Spleen (tissue), 11 donors: ENCODE results near the gene TBKBP1. TPM values are rescaled to one million over a fixed set of nuclear protein-coding genes. Genes with fewer than 3 reads are reported as not detected.

Experiments used
- DNase-seq: peaks from one replicate; pipeline ENCODE4 v3.0.0-alpha.2; 2020
- H3K27ac ChIP-seq, 8 donors: fragments of 200-600 bp; sonication (generic) in 7 of 8; 1 replicate in 4 of 8; 2 replicates in 4 of 8; pipeline versions ENCODE4 v1.5.0 to v1.8.0; 2016 to 2021; ENCODE audit warnings: inconsistent platforms in 4 of 8, mild to moderate bottlenecking in 4 of 8, moderate library complexity in 1 of 8
- H3K27me3 ChIP-seq, 7 donors: fragments of 200-600 bp; sonication (generic) in 6 of 7; replicated peaks in 1 of 7; 1 replicate in 4 of 7; 2 replicates in 3 of 7; pipeline versions ENCODE4 v1.5.0 to v1.8.0; 2016 to 2021; ENCODE audit warnings: inconsistent platforms in 3 of 7, mild to moderate bottlenecking in 1 of 7
- H3K36me3 ChIP-seq, 6 donors: fragments of 200-600 bp; sonication (generic) in 5 of 6; 1 replicate in 4 of 6; 2 replicates in 2 of 6; pipeline versions ENCODE4 v1.5.0 to v1.8.0; 2016 to 2021; ENCODE audit warnings: inconsistent platforms in 2 of 6
- H3K4me1 ChIP-seq, 6 donors: fragments of 200-600 bp; sonication (generic) in 5 of 6; 1 replicate in 3 of 6; 2 replicates in 3 of 6; pipeline versions ENCODE4 v1.5.0 to v1.8.0; 2016 to 2021; ENCODE audit warnings: inconsistent platforms in 3 of 6
- H3K4me3 ChIP-seq, 8 donors: fragments of 200-600 bp; sonication (generic) in 7 of 8; 1 replicate in 4 of 8; 2 replicates in 4 of 8; pipeline versions ENCODE4 v1.5.0 to v1.8.0; 2016 to 2021; ENCODE audit warnings: inconsistent platforms in 4 of 8, mild to moderate bottlenecking in 4 of 8, moderate library complexity in 2 of 8
- H3K9me3 ChIP-seq, 8 donors: fragments of 200-600 bp; sonication (generic) in 7 of 8; 1 replicate in 4 of 8; 2 replicates in 4 of 8; pipeline versions ENCODE4 v1.5.0 to v1.8.0; 2016 to 2021; ENCODE audit warnings: inconsistent platforms in 4 of 8
- POLR2A ChIP-seq, 3 donors: fragments of 450-650 bp; IDR thresholded peaks; one replicate each; pipeline ENCODE4 v1.5.1; 2017; ENCODE audit warnings: antibody characterized with exemption in 3 of 3, mild to moderate bottlenecking in 1 of 3
- POLR2AphosphoS5 ChIP-seq, 3 donors: sonication (generic); formaldehyde crosslinking; IDR thresholded peaks; one replicate each; pipeline ENCODE4 v1.5.1; 2017; ENCODE audit warnings: antibody characterized with exemption in 3 of 3
- WGBS, 5 donors: extraction: QIAGEN DNeasy Blood & Tissue Kit in 3 of 5; methylation state at CpG; one replicate each; pipeline versions ENCODE4 v1.1.5 to v1.1.7; 2013 to 2018; 5-methylcytosine and 5-hydroxymethylcytosine counted together
- intact Hi-C: fragments of 100-400 bp; cut with DNase I; formaldehyde crosslinking; loops from one replicate; pipeline ENCODE4 v1.15.0; 2023; ENCODE audit warnings: low total_unique reads
- polyA plus RNA-seq, 3 donors: library from polyadenylated mRNA; stranded (reverse); fragments of 200-250 nt; gene quantifications; one replicate each; pipeline ENCODE4 v1.2.1, GENCODE V29; 2013
- total RNA-seq, 7 donors: library from RNA; depleted of rRNA in 3 of 7; stranded (reverse); fragments of >200 nt in 3 of 7; fragmentation: NEBNext Ultra II Directional in 4 of 7; extraction: Animal tissue kit (Norgen Biotek cat#: 25700) in 4 of 7; gene quantifications; one replicate each; pipeline versions ENCODE4 v1.1.0 to v1.2.1, GENCODE V29; 2016 to 2021
- TF ChIP-seq, protein P1 (sequence below), 11 experiments: fragments of 200-600 bp in 7 of 11; fragments of 450-650 bp in 4 of 11; sonication (generic) in 4 of 11; IDR thresholded peaks in 8 of 11; conservative IDR thresholded peaks in 3 of 11; 1 replicate in 7 of 11; 2 replicates in 4 of 11; pipeline versions ENCODE4 v1.4.0 to v1.8.0; 2016 to 2021; ENCODE audit warnings: antibody characterized with exemption in 11 of 11, inconsistent platforms in 4 of 11, mild to moderate bottlenecking in 1 of 11
- donor health status: healthy with polysubstance abuse.
- donor health status: DM: no; HTN: no; CAD: no; lungs with moderate emphysema.
- donor health status: DM: no; HTN: no; CAD: no.
- donor health status: Bipolar disorder and iron deficiency.
- donor health status: healthy.
- donor health status: DM: no; HTN: no; CAD: no.
- donor health status: DM: yes; HTN: yes; CAD: no.

The TBKBP1 gene
- total and polyA plus RNA-seq, 10 donors: 3.8 to 28.0 (median 16.9) TPM

DNA sequence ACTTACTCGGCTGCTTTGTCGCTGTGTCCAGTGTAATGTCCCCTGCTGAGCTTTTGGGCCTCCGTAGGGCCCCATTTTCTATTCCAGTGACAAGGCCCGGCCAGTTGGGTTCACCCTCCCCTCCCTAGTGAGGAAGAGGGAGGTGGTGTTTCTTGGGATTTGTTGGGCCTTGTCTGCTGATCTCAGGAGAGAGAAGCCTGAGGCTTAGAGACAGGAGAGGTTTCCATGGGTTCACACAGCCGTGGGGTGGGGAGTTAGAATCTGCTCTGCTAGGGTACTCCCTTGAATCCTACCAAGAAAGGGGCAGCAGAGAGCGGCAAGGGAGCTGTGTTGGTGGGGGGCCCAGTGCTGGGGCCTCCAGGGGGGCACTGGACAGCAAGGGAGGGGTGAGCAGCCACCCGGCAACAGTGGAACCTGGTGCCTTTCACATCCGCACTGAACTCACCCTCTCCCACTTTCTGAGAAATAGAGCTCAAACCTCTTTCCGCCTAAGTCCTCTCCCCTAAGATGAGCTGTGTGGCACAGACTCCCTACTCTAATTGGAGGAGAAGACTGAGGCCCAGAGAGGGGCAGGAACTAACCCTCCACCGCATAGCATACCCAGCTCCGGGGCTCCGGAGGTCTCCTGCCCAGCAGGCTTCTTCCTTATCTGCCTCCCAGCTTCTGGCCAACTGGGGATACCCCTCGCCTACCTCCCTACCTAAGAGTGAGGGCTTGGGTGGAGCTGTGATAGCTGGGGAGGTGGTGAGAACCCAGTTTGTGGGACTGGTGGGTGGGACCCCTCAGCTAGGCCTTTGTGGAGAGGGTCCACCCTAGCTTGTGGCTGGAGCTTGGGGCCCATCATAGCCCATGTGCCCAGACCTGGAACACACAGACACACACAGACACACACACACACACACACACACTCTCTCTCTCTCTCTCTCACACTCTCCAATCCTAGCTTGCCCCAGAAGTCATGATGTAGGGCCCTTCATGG is 6.8 kb downstream of the TBKBP1 start:
- H3K27me3 ChIP-seq: no peaks in the 10 kb centered on the region
- peak overlapping the region in 2 of 8 donors; percentile 2 to 28 for H3K4me3 ChIP-seq
- WGBS, 5 donors: 85 to 88% (median 86%) methylated on average over 9 to 13 of the region's 13 CpGs
- peak overlapping the region in 6 of 8 donors; percentile 32 to 85 (median 73) for H3K27ac ChIP-seq
- H3K4me1 ChIP-seq: peaks cover 36 to 98% (median 81%) of the 10 kb centered on the region in 6 donors
- peaks cover 0 to 72% (median 9%) of the 10 kb centered on the region in 6 donors for H3K36me3 ChIP-seq
- peak; percentile 78 for DNase-seq
- intact Hi-C loops: no loop called here
- TF ChIP-seq, protein P1, sequence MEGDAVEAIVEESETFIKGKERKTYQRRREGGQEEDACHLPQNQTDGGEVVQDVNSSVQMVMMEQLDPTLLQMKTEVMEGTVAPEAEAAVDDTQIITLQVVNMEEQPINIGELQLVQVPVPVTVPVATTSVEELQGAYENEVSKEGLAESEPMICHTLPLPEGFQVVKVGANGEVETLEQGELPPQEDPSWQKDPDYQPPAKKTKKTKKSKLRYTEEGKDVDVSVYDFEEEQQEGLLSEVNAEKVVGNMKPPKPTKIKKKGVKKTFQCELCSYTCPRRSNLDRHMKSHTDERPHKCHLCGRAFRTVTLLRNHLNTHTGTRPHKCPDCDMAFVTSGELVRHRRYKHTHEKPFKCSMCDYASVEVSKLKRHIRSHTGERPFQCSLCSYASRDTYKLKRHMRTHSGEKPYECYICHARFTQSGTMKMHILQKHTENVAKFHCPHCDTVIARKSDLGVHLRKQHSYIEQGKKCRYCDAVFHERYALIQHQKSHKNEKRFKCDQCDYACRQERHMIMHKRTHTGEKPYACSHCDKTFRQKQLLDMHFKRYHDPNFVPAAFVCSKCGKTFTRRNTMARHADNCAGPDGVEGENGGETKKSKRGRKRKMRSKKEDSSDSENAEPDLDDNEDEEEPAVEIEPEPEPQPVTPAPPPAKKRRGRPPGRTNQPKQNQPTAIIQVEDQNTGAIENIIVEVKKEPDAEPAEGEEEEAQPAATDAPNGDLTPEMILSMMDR (IDR thresholded peaks at IDR 0.05 in 8 of 11, conservative IDR thresholded peaks at IDR 0.05 in 3 of 11): no peak
- TF ChIP-seq POLR2AphosphoS5 (IDR thresholded peaks at IDR 0.05): no peak
- TF ChIP-seq POLR2A (IDR thresholded peaks at IDR 0.05): no peak
- H3K9me3 ChIP-seq: no peaks in the 10 kb centered on the region

DNA sequence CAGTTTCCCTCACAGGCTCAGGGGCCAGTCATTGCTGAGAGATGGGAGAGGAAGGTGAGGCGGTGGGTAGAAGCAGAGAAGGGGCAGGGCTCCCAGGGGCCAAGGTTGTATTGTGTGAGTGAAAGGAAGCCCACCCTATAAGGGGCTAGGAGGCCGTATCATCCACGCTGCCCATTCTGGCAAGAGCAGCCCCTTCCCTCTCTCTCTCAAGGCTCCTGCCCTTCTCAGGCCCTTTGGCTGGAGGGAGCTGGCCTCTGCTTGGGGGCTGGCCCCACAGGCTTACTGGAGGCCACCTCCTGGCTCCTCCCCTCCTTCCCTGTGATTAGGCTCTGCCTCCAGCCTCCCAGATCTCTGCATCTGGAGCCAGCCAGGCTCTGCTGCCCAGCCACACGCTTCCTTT is 7.6 kb downstream of the TBKBP1 start:
- H3K4me3 ChIP-seq: no peak overlapping the region
- peaks cover 43 to 98% (median 82%) of the 10 kb centered on the region in 6 donors for H3K4me1 ChIP-seq
- H3K27ac ChIP-seq: peak overlapping the region in 6 of 8 donors; percentile 20 to 85 (median 73)
- intact Hi-C loops: no loop called here
- TF ChIP-seq, protein P1 (IDR thresholded peaks at IDR 0.05 in 8 of 11, conservative IDR thresholded peaks at IDR 0.05 in 3 of 11): no peak
- peak in 1 of 3 donors; percentile 17 for TF ChIP-seq POLR2AphosphoS5 (IDR thresholded peaks at IDR 0.05)
- DNase-seq: peak; percentile 67
- no peaks in the 10 kb centered on the region for H3K27me3 ChIP-seq
- H3K36me3 ChIP-seq: peaks cover 0 to 67% (median 9%) of the 10 kb centered on the region in 6 donors
- no peaks in the 10 kb centered on the region for H3K9me3 ChIP-seq
- WGBS, 5 donors: 70 to 88% (median 77%) methylated on average over 4 of the region's 4 CpGs

DNA sequence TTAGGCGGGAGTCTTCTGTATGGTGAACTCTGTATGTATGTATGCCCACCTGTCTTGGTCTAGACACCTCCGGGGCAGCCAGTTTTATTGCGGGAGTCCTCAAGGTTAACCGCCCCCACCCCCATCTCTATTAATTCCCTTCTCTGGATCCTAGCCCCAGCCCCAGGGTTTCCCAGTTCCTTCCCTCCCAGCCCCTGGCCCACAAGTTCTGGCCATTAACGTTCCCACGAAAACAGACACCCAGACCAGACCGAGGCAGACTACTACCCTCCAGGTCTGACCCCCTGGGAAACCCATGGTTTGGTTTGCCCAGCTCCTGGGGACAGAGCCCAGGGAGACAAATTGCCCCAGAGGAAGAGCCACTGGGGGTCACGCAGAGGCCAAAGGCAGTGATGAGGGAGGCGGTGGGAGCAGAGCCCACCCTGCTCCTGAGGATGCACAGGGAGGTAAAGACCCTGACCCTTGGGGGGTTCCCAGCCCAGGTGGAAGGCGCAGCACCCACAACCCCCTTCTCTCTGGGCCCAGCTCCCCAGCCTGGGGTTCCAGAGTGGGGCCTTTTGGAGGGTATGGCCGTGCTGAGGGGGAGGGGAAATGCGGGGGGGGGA is 8.5 kb downstream of the TBKBP1 start:
- H3K4me3 ChIP-seq: peak overlapping the region in 1 of 8 donors; percentile 39
- peak; percentile 73 for DNase-seq
- H3K36me3 ChIP-seq: peaks cover 0 to 58% (median 9%) of the 10 kb centered on the region in 6 donors
- 67 to 85% (median 70%) methylated on average over 10 to 12 of the region's 12 CpGs for WGBS, 5 donors
- H3K27ac ChIP-seq: peak overlapping the region in 7 of 8 donors; percentile 20 to 85 (median 70)
- no peaks in the 10 kb centered on the region for H3K27me3 ChIP-seq
- H3K4me1 ChIP-seq: peaks cover 49 to 98% (median 81%) of the 10 kb centered on the region in 6 donors
- H3K9me3 ChIP-seq: no peaks in the 10 kb centered on the region
- intact Hi-C loops: no loop called here
- TF ChIP-seq, protein P1 (IDR thresholded peaks at IDR 0.05 in 8 of 11, conservative IDR thresholded peaks at IDR 0.05 in 3 of 11): no peak
- TF ChIP-seq POLR2A (IDR thresholded peaks at IDR 0.05) (no peak), POLR2AphosphoS5 (IDR thresholded peaks at IDR 0.05) (no peak)
